AG09309 (cell line): Measurements from ENCODE around the gene CDH4.

Experiments used
- DNase-seq: peaks from one replicate; pipeline ENCODE4 v3.0.0-alpha.2; 2010; ENCODE audit warnings: low read depth
- H3K4me3 ChIP-seq: 2 replicates; pipeline ENCODE4 v1.5.1; 2011; ENCODE audit warnings: mild to moderate bottlenecking, low read depth, low read length, moderate library complexity; ENCODE audit not compliant: control insufficient read depth
- CTCF ChIP-seq: IDR thresholded peaks from 2 replicates; pipeline ENCODE4 v1.5.1; 2011; ENCODE audit warnings: mild to moderate bottlenecking, low read depth, low read length, inconsistent platforms; ENCODE audit not compliant: insufficient read depth, control insufficient read depth; ENCODE audit errors: missing control alignments

CDH4 gene

GRCh38 chr20:61748376-61748775, 496.3 kb downstream of the CDH4 start:
- H3K4me3 ChIP-seq, result no peak overlapping the region
- no peak for TF ChIP-seq CTCF
- peak; percentile 4 for DNase-seq

- no peak overlapping the region for H3K4me3 ChIP-seq
- no peak for TF ChIP-seq CTCF
- no peak for DNase-seq
Observed at GRCh38 chr20:61749406-61750075, 497.5 kb downstream of the CDH4 start.

GRCh38 chr20:61750093-61750492, 498.0 kb downstream of the CDH4 start:
- no peak overlapping the region for H3K4me3 ChIP-seq
- no peak for TF ChIP-seq CTCF
- no peak for DNase-seq

GRCh38 chr20:61752576-61752975, 500.5 kb downstream of the CDH4 start:
- TF ChIP-seq CTCF, result no peak
- no peak for DNase-seq
- H3K4me3 ChIP-seq, result no peak overlapping the region

GRCh38 chr20:61753316-61753942, 501.4 kb downstream of the CDH4 start:
- TF ChIP-seq CTCF, result no peak
- H3K4me3 ChIP-seq, result no peak overlapping the region
- peak; percentile 37 for DNase-seq

GRCh38 chr20:61753987-61754956, 502.2 kb downstream of the CDH4 start:
- no peak for TF ChIP-seq CTCF
- no peak overlapping the region for H3K4me3 ChIP-seq
- DNase-seq, result no peak
